HFF-Myc (cell line): ENCODE data around the gene LDAH.

Experiments
- DNase-seq: peaks from one replicate; pipeline ENCODE4 v3.0.0-alpha.2; 2011; ENCODE audit warnings: low read depth; ENCODE audit errors: extremely low read depth
- H3K4me3 ChIP-seq: replicated peaks from 2 replicates; pipeline ENCODE4 v1.5.1; 2011; ENCODE audit warnings: low read depth, mild to moderate bottlenecking, control low read depth, low read length
- CTCF ChIP-seq: IDR thresholded peaks from 2 replicates; pipeline ENCODE4 v1.5.1; 2012; ENCODE audit warnings: mild to moderate bottlenecking, low read depth, low read length, control low read depth; ENCODE audit errors: missing control alignments

Gene LDAH

DNA sequence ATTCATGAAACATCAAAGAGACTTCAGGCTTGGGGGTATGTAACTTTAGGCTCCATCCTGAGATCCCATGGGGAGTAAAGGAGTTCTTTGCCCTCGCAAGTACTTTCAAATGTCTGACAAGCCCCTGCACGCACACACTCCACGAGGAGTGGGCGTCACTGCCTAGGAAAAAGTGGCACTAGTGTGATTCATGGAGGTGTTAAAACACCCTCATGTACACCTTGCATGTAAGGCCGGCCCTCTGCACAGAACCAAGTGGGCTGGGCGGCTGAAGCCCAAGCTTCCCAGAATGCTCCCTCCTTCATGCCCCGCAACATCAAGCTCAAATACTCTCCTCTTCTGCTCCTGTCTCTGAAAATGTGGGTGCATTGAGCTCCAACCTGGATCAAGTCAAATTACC lies 179.8 kb downstream of the LDAH start:
- DNase-seq, result no peak
- TF ChIP-seq CTCF, result no peak
- H3K4me3 ChIP-seq, result no peak overlapping the region

GRCh38 chr2:20642055-20642971 lies 180.6 kb downstream of the LDAH start:
- TF ChIP-seq CTCF, result peak; percentile 99
- no peak overlapping the region for H3K4me3 ChIP-seq
- DNase-seq, result no peak

DNA sequence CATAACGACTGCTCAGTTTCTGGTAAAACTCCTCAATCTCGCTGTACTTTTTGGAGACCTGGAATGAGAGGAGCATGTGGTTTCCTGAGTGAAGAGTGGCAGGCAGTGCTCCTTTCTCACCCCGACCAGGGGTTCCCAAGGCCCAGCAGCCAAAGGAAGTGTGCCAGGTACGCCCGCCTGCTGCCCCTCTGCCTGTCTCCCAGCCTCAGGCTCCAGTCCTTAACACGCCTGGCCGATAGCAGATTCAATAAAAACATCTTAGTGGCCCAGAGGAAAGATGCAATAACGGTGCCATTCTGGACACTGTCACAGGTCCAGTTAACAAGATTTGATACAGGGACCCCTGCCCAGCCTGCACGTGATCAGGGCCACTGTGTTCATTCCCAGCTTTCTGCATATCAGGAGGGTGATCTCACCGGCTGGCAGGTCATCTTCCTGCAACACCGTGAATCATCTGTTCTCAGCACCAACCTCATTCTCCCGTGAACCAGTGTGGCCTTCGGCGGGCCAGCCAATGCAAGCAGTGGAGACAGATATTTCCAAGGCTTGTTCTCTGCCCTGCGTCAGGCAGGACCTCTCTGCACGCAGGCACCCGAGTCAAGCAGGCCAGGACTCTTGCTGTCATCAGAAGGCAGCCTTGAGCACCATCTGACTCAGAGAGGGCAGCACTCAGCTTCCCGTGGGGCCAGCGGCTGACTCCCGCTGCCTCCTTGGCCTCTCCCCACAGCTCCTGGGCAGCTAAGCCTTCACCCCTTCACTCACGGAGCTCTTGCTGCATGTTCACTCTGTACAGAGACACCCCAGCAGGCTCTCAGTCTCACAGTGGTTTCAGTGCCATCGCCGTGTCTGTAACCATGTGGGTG lies 181.5 kb downstream of the LDAH start:
- H3K4me3 ChIP-seq, result no peak overlapping the region
- DNase-seq, result no peak
- no peak for TF ChIP-seq CTCF

DNA sequence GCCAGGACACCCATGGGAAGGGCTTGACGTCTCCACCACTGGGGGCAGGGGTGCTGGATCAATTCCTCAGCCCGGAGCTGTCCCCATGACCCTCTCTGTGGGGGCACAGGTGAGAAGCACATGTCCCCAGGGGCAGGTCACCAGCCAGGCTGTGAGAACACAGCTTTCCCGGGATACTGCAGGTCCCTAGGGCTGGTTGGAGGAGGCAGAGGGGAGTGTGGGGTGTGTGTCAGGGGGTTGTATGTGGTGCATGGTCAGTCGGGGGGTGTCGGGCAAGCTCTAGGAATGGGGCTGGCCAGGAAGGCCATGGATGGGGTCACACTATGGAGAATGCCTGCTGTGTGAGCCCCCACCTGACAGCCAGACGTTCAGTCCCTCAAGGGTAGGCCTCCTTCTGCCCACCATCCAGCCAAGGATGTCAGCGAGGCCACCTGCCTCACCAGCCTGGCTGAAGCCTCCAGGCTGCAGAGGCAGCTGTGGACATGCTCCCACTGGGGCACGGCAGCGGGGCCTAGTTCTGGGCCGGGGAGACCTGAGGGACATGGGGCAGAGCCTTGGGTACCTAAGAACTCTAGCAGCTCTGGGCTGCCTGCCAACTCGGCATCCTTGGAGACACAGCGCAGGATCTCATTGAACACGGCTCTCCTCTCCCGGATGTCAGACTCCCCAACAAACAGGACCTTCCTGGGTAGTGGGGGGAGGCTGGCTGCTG lies 182.3 kb downstream of the LDAH start:
- H3K4me3 ChIP-seq, result no peak overlapping the region
- TF ChIP-seq CTCF, result no peak
- DNase-seq, result no peak

- no peak overlapping the region for H3K4me3 ChIP-seq
- DNase-seq, result no peak
- TF ChIP-seq CTCF, result no peak
Observed at GRCh38 chr2:20638646-20639430, 184.1 kb downstream of the LDAH start.

DNA sequence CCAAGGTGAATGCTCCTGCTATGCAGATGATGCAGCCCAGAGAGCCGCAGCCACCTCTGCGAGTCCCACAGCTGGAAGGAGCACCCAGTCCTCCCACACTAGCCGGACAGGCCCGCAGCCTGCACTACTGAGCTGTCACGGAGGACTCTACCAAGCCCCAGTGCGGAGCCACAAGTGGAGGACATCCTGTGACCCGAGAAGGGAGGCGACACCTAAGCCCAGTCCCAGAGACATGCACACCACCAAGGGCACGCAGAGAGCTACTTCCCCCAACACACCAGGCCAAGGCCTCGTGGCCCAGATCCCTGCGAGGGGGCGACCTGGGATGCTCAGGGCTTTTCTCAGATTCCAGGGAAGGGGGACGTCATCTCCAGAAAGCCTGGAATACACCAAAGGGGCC lies 184.9 kb downstream of the LDAH start:
- H3K4me3 ChIP-seq, result no peak overlapping the region
- no peak for TF ChIP-seq CTCF
- no peak for DNase-seq
